A549 (cell line): ENCODE data around the gene PAPLN. TPM values are rescaled to one million over a fixed set of nuclear protein-coding genes. Genes with fewer than 3 reads are reported as not detected.

ENCODE experiments used
- ATAC-seq, 2 experiments: fragments of 200-7000 bp in 1 of 2; fragments of >200 bp in 1 of 2; cut with Nextera tagmentation in 1 of 2; cut with Tn5 transposase in 1 of 2; 3 replicates each; pipeline versions ENCODE4 v1.8.0 to v1.9.1; 2018 to 2020; ENCODE audit warnings: mild to moderate bottlenecking in 1 of 2, moderate library complexity in 1 of 2
- CTCF ChIA-PET: fragments of 300-600 bp; sonication (Branson Sonifier 250); formaldehyde crosslinking; extraction: SDS; loops from one replicate; lab custom pipeline; 2021; ENCODE audit warnings: antibody characterized with exemption, inconsistent platforms; lab: Yijun Ruan, JAX
- POLR2A ChIA-PET: fragments of 350-600 bp; formaldehyde crosslinking; extraction: SDS; loops from one replicate; lab custom pipeline; 2021; ENCODE audit warnings: antibody characterized with exemption, inconsistent platforms; lab: Yijun Ruan, JAX
- DNase-seq, 2 experiments: peaks; one replicate each; pipeline versions ENCODE4 v3.0.0 to v3.0.0-alpha.2; 2011 to 2016; ENCODE audit warnings: low read depth in 1 of 2, low spot score in 1 of 2
- FAIRE-seq: peaks from 2 replicates; lab custom pipeline; 2011; peaks lifted over from hg19 to GRCh38; lab: Jason Lieb, UNC
- H3K27ac ChIP-seq, 2 experiments: fragments of >200 bp; sonication (Bioruptor Twin); formaldehyde crosslinking; 3 replicates each; pipeline ENCODE4 v1.5.1; 2016 to 2017
- H3K4me1 ChIP-seq: fragments of >200 bp; sonication (Bioruptor Twin); formaldehyde crosslinking; 3 replicates; pipeline ENCODE4 v1.6.1; 2016
- H3K4me2 ChIP-seq: fragments of >200 bp; sonication (Bioruptor Twin); formaldehyde crosslinking; 3 replicates; pipeline ENCODE4 v1.6.1; 2016
- H3K4me3 ChIP-seq: fragments of >200 bp; sonication (Bioruptor Twin); formaldehyde crosslinking; 3 replicates; pipeline ENCODE4 v1.5.1; 2016
- H3K9me3 ChIP-seq: fragments of >200 bp; sonication (Bioruptor Twin); formaldehyde crosslinking; 3 replicates; pipeline ENCODE4 v1.6.1; 2016
- CBX8 ChIP-seq: fragments of 200-600 bp; sonication (generic); IDR thresholded peaks from 2 replicates; pipeline ENCODE4 v1.6.1; 2016
- CEBPB ChIP-seq, 2 experiments: fragments of >200 bp in 1 of 2; sonication (Bioruptor Twin) in 1 of 2; formaldehyde crosslinking in 1 of 2; IDR thresholded peaks; 2 replicates each; pipeline ENCODE4 v1.6.1; 2012 to 2016
- CHD4 ChIP-seq: fragments of 200-600 bp; sonication (generic); IDR thresholded peaks from 2 replicates; pipeline ENCODE4 v1.6.1; 2016; ENCODE audit warnings: antibody characterized with exemption, mild to moderate bottlenecking, borderline replicate concordance
- E2F6 ChIP-seq: IDR thresholded peaks from 2 replicates; pipeline ENCODE4 v1.6.1; 2012; ENCODE audit warnings: low read depth, borderline replicate concordance
- EP300 ChIP-seq, 2 experiments: fragments of >200 bp; sonication (Bioruptor Twin); formaldehyde crosslinking; IDR thresholded peaks; 2 replicates in 1 of 2; 3 replicates in 1 of 2; pipeline ENCODE4 v1.6.1; 2016 to 2017
- FOSL2 ChIP-seq, 2 experiments: fragments of 450-650 bp in 1 of 2; fragments of >200 bp in 1 of 2; sonication (Bioruptor Twin) in 1 of 2; formaldehyde crosslinking; IDR thresholded peaks; 2 replicates each; pipeline versions ENCODE4 v1.5.0 to v1.6.1; 2016 to 2020; ENCODE audit warnings: mild to moderate bottlenecking in 1 of 2, moderate library complexity in 1 of 2
- HES2 ChIP-seq: fragments of >200 bp; sonication (Bioruptor Twin); formaldehyde crosslinking; IDR thresholded peaks from 2 replicates; pipeline ENCODE4 v1.6.1; 2016
- HOXA7 ChIP-seq: fragments of 250-450 bp; sonication (Bioruptor Pico); IDR thresholded peaks from 2 replicates; pipeline ENCODE4 v1.5.0; 2020; ENCODE audit warnings: mild to moderate bottlenecking, moderate library complexity
- HOXB13 ChIP-seq: fragments of 250-450 bp; sonication (Bioruptor Pico); IDR thresholded peaks from 2 replicates; pipeline ENCODE4 v1.5.0; 2020; ENCODE audit warnings: low read depth, mild to moderate bottlenecking, moderate library complexity
- KDM1A ChIP-seq: fragments of 200-600 bp; sonication (generic); IDR thresholded peaks from 2 replicates; pipeline ENCODE4 v1.6.1; 2016; ENCODE audit warnings: low read depth, mild to moderate bottlenecking
- KDM5A ChIP-seq: fragments of 200-600 bp; sonication (generic); IDR thresholded peaks from 2 replicates; pipeline ENCODE4 v1.6.1; 2016; ENCODE audit warnings: antibody characterized with exemption, mild to moderate bottlenecking
- MYC ChIP-seq: IDR thresholded peaks from 2 replicates; pipeline ENCODE4 v1.6.1; 2012; ENCODE audit warnings: mild to moderate bottlenecking, inconsistent platforms, low read length, improper control_type of control experiment, borderline replicate concordance
- NR3C1 ChIP-seq: fragments of >200 bp; sonication (Bioruptor Twin); formaldehyde crosslinking; IDR thresholded peaks from 3 replicates; pipeline ENCODE4 v1.6.1; 2017
- PBX3 ChIP-seq: IDR thresholded peaks from 2 replicates; pipeline ENCODE4 v1.6.1; 2012
- PHF8 ChIP-seq: fragments of 200-600 bp; sonication (generic); IDR thresholded peaks from 2 replicates; pipeline ENCODE4 v1.6.1; 2016; ENCODE audit warnings: low read depth, mild to moderate bottlenecking, antibody characterized with exemption, moderate library complexity, borderline replicate concordance
- REST ChIP-seq: fragments of 200-600 bp; sonication (generic); IDR thresholded peaks from 2 replicates; pipeline ENCODE4 v1.6.1; 2016; ENCODE audit warnings: antibody characterized with exemption, mild to moderate bottlenecking, moderate library complexity
- RNF2 ChIP-seq: fragments of 200-600 bp; sonication (generic); IDR thresholded peaks from 2 replicates; pipeline ENCODE4 v1.6.1; 2016; ENCODE audit warnings: low read depth, mild to moderate bottlenecking, antibody characterized with exemption, moderate library complexity, borderline replicate concordance
- SMC3 ChIP-seq: fragments of >200 bp; sonication (Bioruptor Twin); formaldehyde crosslinking; IDR thresholded peaks from 3 replicates; pipeline ENCODE4 v1.6.1; 2018; ENCODE audit warnings: inconsistent platforms
- WGBS: methylation state at CpG from one replicate; pipeline ENCODE4 v1.1.6; 2017; ENCODE audit errors: missing lambda C conversion rate; 5-methylcytosine and 5-hydroxymethylcytosine counted together
- polyA plus RNA-seq, 4 experiments: library from polyadenylated mRNA; depleted of rRNA in 3 of 4; stranded (reverse); fragments of >200 nt; fragmentation: RNase III in 1 of 4; extraction: RNeasy Plus Mini Kit Qiagen cat#74134 plus additional on column Dnase treatment in 1 of 4; gene quantifications; 2 replicates in 3 of 4; 3 replicates in 1 of 4; pipeline ENCODE4 v1.2.3, GENCODE V29; 2011 to 2017
- TF ChIP-seq, protein P1 (sequence below): fragments of >200 bp; sonication (Bioruptor Twin); formaldehyde crosslinking; IDR thresholded peaks from 3 replicates; pipeline ENCODE4 v1.5.1; 2016
- TF ChIP-seq, protein P2 (sequence below): fragments of 450-650 bp; IDR thresholded peaks from 2 replicates; pipeline ENCODE4 v1.6.1; 2014; ENCODE audit warnings: antibody characterized with exemption
- TF ChIP-seq, protein P3 (sequence below): fragments of 250-450 bp; sonication (Bioruptor Pico); IDR thresholded peaks from 2 replicates; pipeline ENCODE4 v1.5.0; 2020; ENCODE audit warnings: low read depth, mild to moderate bottlenecking, moderate library complexity

Gene PAPLN
- polyA plus RNA-seq, 2 of the 4 experiments (the other 2 are of a cell fraction), result 4.3 to 5.0 TPM

- TF ChIP-seq PHF8 (no peak), CBX8 (no peak), HES2 (no peak), FOSL2 (IDR thresholded peaks at IDR 0.05) (no peak), FOSL2 (CRISPR knock-in tag; IDR thresholded peaks at IDR 0.05) (no peak)
Observed at GRCh38 chr14:73217411-73217810, 19.9 kb upstream of the PAPLN start (continued).

DNA sequence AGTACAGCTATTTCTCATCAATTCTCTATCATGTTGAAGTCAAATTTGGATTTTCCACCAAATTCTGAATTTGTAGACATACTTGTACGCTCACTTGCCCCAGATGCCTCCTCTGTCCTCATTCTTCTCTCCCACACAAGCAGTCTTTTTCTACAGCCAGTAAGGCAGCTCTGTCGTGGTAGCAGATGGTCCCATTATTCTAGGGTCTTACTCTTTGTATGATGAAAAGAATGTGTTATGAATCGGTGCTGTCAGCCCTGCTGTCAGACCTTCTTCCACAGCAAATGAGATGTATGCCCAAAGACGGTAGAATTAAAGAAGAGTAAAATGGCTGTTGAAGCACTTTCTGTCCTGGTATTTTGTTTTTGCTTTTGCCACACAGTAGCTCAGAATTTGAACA, 17.2 kb upstream of the PAPLN start:
- no peak for ATAC-seq
- Histone ChIP-seq H3K27ac (no peak overlapping the region), H3K9me3 (no peaks in the 10 kb centered on the region), H3K4me3 (no peak overlapping the region), H3K4me2 (no peak overlapping the region), H3K4me1 (peaks cover 4% of the 10 kb centered on the region; the same call in 2 of the 3 replicates)
- no peak for DNase-seq
- ChIA-PET CTCF (interaction anchor here (1.1 to 1.5 kb wide), 2 partner anchors 63 to 288 kb away, joined by 3 to 5 read pairs; no protein-coding TSS in a partner anchor), POLR2A (interaction anchor here (0.6 kb wide), 1 partner anchor 8 kb away, joined by 3 read pairs; no protein-coding TSS in a partner anchor)
- no peak for FAIRE-seq
- TF ChIP-seq, protein P1, sequence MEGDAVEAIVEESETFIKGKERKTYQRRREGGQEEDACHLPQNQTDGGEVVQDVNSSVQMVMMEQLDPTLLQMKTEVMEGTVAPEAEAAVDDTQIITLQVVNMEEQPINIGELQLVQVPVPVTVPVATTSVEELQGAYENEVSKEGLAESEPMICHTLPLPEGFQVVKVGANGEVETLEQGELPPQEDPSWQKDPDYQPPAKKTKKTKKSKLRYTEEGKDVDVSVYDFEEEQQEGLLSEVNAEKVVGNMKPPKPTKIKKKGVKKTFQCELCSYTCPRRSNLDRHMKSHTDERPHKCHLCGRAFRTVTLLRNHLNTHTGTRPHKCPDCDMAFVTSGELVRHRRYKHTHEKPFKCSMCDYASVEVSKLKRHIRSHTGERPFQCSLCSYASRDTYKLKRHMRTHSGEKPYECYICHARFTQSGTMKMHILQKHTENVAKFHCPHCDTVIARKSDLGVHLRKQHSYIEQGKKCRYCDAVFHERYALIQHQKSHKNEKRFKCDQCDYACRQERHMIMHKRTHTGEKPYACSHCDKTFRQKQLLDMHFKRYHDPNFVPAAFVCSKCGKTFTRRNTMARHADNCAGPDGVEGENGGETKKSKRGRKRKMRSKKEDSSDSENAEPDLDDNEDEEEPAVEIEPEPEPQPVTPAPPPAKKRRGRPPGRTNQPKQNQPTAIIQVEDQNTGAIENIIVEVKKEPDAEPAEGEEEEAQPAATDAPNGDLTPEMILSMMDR, result no peak
- TF ChIP-seq MYC (no peak), NR3C1 (no peak), KDM1A (no peak), HOXA7 (CRISPR knock-in tag) (no peak), CHD4 (no peak), REST (no peak), HOXB13 (no peak), FOSL2 (IDR thresholded peaks at IDR 0.05) (no peak), FOSL2 (CRISPR knock-in tag; IDR thresholded peaks at IDR 0.05) (no peak), SMC3 (no peak)
- TF ChIP-seq, protein P2, sequence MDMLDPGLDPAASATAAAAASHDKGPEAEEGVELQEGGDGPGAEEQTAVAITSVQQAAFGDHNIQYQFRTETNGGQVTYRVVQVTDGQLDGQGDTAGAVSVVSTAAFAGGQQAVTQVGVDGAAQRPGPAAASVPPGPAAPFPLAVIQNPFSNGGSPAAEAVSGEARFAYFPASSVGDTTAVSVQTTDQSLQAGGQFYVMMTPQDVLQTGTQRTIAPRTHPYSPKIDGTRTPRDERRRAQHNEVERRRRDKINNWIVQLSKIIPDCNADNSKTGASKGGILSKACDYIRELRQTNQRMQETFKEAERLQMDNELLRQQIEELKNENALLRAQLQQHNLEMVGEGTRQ, result no peak
- TF ChIP-seq, protein P3, sequence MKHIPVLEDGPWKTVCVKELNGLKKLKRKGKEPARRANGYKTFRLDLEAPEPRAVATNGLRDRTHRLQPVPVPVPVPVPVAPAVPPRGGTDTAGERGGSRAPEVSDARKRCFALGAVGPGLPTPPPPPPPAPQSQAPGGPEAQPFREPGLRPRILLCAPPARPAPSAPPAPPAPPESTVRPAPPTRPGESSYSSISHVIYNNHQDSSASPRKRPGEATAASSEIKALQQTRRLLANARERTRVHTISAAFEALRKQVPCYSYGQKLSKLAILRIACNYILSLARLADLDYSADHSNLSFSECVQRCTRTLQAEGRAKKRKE, result no peak
- 73% methylated on average over 4 of the region's 4 CpGs for WGBS

DNA sequence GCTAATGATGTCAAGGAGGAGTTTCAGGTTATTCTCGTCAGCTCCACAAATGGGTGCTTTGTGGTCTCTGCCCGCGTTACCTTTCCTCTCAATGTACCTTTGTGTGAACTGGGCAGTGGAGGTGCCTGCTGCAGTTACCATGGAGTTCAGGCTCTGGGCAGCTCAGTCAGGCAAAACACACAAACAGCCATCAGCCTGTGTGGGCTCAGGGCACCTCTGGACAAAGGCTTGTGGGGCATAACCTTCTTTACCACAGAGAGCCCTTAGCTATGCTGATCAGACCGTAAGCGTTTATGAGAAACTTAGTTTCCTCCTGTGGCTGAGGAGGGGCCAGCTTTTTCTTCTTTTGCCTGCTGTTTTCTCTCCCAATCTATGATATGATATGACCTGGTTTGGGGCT, 16.7 kb upstream of the PAPLN start:
- Histone ChIP-seq H3K4me1 (peaks cover 9% of the 10 kb centered on the region), H3K4me2 (no peak overlapping the region), H3K4me3 (no peak overlapping the region), H3K9me3 (no peaks in the 10 kb centered on the region), H3K27ac (no peak overlapping the region)
- FAIRE-seq (no peak), ATAC-seq (no peak), DNase-seq (no peak)
- WGBS, result 85% methylated on average over 5 of the region's 5 CpGs
- POLR2A ChIA-PET, result no interaction called here
- CTCF ChIA-PET, result interaction anchor here (0.6 to 1.5 kb wide), 3 partner anchors 12 to 706 kb away, joined by 3 to 7 read pairs (median 5); no protein-coding TSS in a partner anchor
- TF ChIP-seq NR3C1, result no peak
- no peak for TF ChIP-seq HES2
- no peak for TF ChIP-seq RNF2
- TF ChIP-seq KDM5A, result no peak
- TF ChIP-seq, protein P1, result no peak
- TF ChIP-seq EP300 (IDR thresholded peaks at IDR 0.05), result no peak
- no peak for TF ChIP-seq CEBPB (IDR thresholded peaks at IDR 0.05)
- no peak for TF ChIP-seq KDM1A
- TF ChIP-seq PBX3, result no peak
- no peak for TF ChIP-seq E2F6
- no peak for TF ChIP-seq PHF8
